IMR-90 (cell line): ENCODE measurements around the gene SFT2D3. TPM values are rescaled to one million over a fixed set of nuclear protein-coding genes. Genes with fewer than 3 reads are reported as not detected.

Experiments
- ATAC-seq: fragments of 200-7000 bp; cut with Tn5 transposase; 2 replicates; pipeline ENCODE4 v1.9.1; 2020; ENCODE audit warnings: low read depth, mild to moderate bottlenecking, moderate library complexity
- BruUV-seq: library from RNA; stranded (reverse); fragments of 400-500 nt; replicated peaks from 2 replicates; lab custom pipeline; 2021; lab: Mats Ljungman, UMichigan
- CTCF ChIA-PET: fragments of 300-600 bp; formaldehyde crosslinking; extraction: SDS; loops from one replicate; lab custom pipeline; 2021; ENCODE audit warnings: antibody characterized with exemption; lab: Yijun Ruan, JAX
- POLR2A ChIA-PET: fragments of 300-600 bp; sonication (Branson Sonifier 250); formaldehyde crosslinking; loops from one replicate; lab custom pipeline; 2022; ENCODE audit warnings: antibody characterized with exemption; ENCODE audit not compliant: unreplicated experiment; lab: Charles Lee
- DNase-seq: peaks from one replicate; pipeline ENCODE4 v3.0.0; 2013
- H2AFZ ChIP-seq: replicated peaks from 2 replicates; pipeline ENCODE3; 2013; ENCODE audit warnings: low read length, mild to moderate bottlenecking; ENCODE audit not compliant: poor library complexity
- H2AK5ac ChIP-seq: 2 replicates; pipeline ENCODE4 v1.6.1; 2013; ENCODE audit warnings: low read depth, low read length, inconsistent platforms
- H2AK9ac ChIP-seq: replicated peaks from 2 replicates; pipeline ENCODE3; 2013; ENCODE audit warnings: mild to moderate bottlenecking, low read depth, low read length, moderate library complexity; ENCODE audit not compliant: poor library complexity
- H2BK120ac ChIP-seq: 2 replicates; pipeline ENCODE4 v1.6.1; 2013; ENCODE audit warnings: low read depth, low read length, inconsistent platforms
- H2BK15ac ChIP-seq: 3 replicates; pipeline ENCODE4 v1.6.1; 2013; ENCODE audit warnings: low read depth, low read length, inconsistent platforms
- H2BK20ac ChIP-seq: 2 replicates; pipeline ENCODE4 v1.6.1; 2013; ENCODE audit warnings: low read depth, mild to moderate bottlenecking, inconsistent platforms, low read length, moderate library complexity
- H2BK5ac ChIP-seq: 2 replicates; pipeline ENCODE4 v1.6.1; 2013; ENCODE audit warnings: mild to moderate bottlenecking, low read depth, low read length, inconsistent platforms; ENCODE audit not compliant: poor library complexity, severe bottlenecking
- H3K14ac ChIP-seq: replicated peaks from 2 replicates; pipeline ENCODE4 v1.6.1; 2013; ENCODE audit warnings: low read depth, low read length, inconsistent platforms
- H3K18ac ChIP-seq: 2 replicates; pipeline ENCODE4 v1.6.1; 2013; ENCODE audit warnings: low read depth, low read length, control low read depth
- H3K23ac ChIP-seq: 2 replicates; pipeline ENCODE4 v1.6.1; 2013; ENCODE audit warnings: low read depth, low read length, inconsistent platforms
- H3K27ac ChIP-seq: 2 replicates; pipeline ENCODE4 v1.5.1; 2013; ENCODE audit warnings: mild to moderate bottlenecking, control low read depth, low read length; ENCODE audit not compliant: insufficient read depth
- H3K27me3 ChIP-seq: 2 replicates; pipeline ENCODE4 v1.6.1; 2013; ENCODE audit warnings: low read length; ENCODE audit not compliant: control insufficient read depth, insufficient read depth
- H3K36me3 ChIP-seq: 2 replicates; pipeline ENCODE4 v1.6.1; 2013; ENCODE audit warnings: low read length, mixed read lengths; ENCODE audit not compliant: control insufficient read depth, insufficient read depth
- H3K4ac ChIP-seq: 2 replicates; pipeline ENCODE4 v1.6.1; 2013; ENCODE audit warnings: low read depth, low read length, inconsistent platforms
- H3K4me1 ChIP-seq: 2 replicates; pipeline ENCODE4 v1.6.1; 2013; ENCODE audit warnings: low read length, mixed read lengths; ENCODE audit not compliant: control insufficient read depth, insufficient read depth
- H3K4me2 ChIP-seq: 2 replicates; pipeline ENCODE4 v1.6.1; 2013; ENCODE audit warnings: low read depth, mild to moderate bottlenecking, control low read depth, low read length, moderate library complexity
- H3K4me3 ChIP-seq: 2 replicates; pipeline ENCODE4 v1.5.1; 2013; ENCODE audit warnings: low read depth, mild to moderate bottlenecking, control low read depth, low read length, moderate library complexity; ENCODE audit not compliant: insufficient read depth
- H3K56ac ChIP-seq: 2 replicates; pipeline ENCODE4 v1.6.1; 2013; ENCODE audit warnings: low read length, inconsistent platforms; ENCODE audit not compliant: insufficient read depth; ENCODE audit errors: extremely low read depth
- H3K79me1 ChIP-seq, 2 experiments: 2 replicates each; pipeline ENCODE4 v1.6.1; 2013; ENCODE audit warnings: low read length in 2 of 2, inconsistent platforms in 1 of 2, low read depth in 1 of 2
- H3K9ac ChIP-seq: 2 replicates; pipeline ENCODE4 v1.6.1; 2013; ENCODE audit warnings: low read depth, low read length, control low read depth
- H3K9me1 ChIP-seq: 2 replicates; pipeline ENCODE4 v1.6.1; 2013; ENCODE audit warnings: low read length, inconsistent platforms; ENCODE audit not compliant: insufficient read depth
- H3K9me3 ChIP-seq: 2 replicates; pipeline ENCODE4 v1.6.1; 2013; ENCODE audit warnings: low read length; ENCODE audit not compliant: control insufficient read depth, insufficient read depth
- H4K20me1 ChIP-seq: 2 replicates; pipeline ENCODE4 v1.6.1; 2013; ENCODE audit warnings: low read length, inconsistent platforms; ENCODE audit not compliant: insufficient read depth
- H4K5ac ChIP-seq: 2 replicates; pipeline ENCODE4 v1.6.1; 2013; ENCODE audit warnings: mild to moderate bottlenecking, low read depth, low read length, control low read depth
- H4K8ac ChIP-seq, 2 experiments: 2 replicates each; pipeline ENCODE4 v1.6.1; 2013; ENCODE audit warnings: low read depth in 2 of 2, low read length in 2 of 2, control low read depth in 1 of 2, inconsistent platforms in 1 of 2
- H4K91ac ChIP-seq: 2 replicates; pipeline ENCODE4 v1.6.1; 2013; ENCODE audit warnings: low read depth, low read length, inconsistent platforms; ENCODE audit not compliant: insufficient read depth
- CEBPB ChIP-seq: IDR thresholded peaks from 2 replicates; pipeline ENCODE4 v1.6.1; 2012; ENCODE audit warnings: low read depth, low read length, improper control_type of control experiment
- CHD1 ChIP-seq: IDR thresholded peaks from 2 replicates; pipeline ENCODE4 v1.6.1; 2012; ENCODE audit warnings: low read depth, low read length, improper control_type of control experiment
- RFX5 ChIP-seq: IDR thresholded peaks from 2 replicates; pipeline ENCODE4 v1.8.0; 2012; ENCODE audit warnings: low read depth, mild to moderate bottlenecking, low read length, moderate library complexity
- SMC3 ChIP-seq: fragments of 150-350 bp; IDR thresholded peaks from 2 replicates; pipeline ENCODE4 v1.6.1; 2016; ENCODE audit warnings: low read depth, mild to moderate bottlenecking, antibody characterized with exemption, low read length, moderate library complexity
- WGBS, 2 experiments: methylation state at CpG; one replicate each; pipeline versions ENCODE4 v1.1.5 to v1.1.7; 2013; ENCODE audit warnings: missing lambda C conversion rate in 2 of 2; ENCODE audit not compliant: insufficient read length in 1 of 2; ENCODE audit errors: extremely low coverage in 2 of 2; 5-methylcytosine and 5-hydroxymethylcytosine counted together
- dilution Hi-C: fragments of 300-500 bp; cut with HindIII; formaldehyde crosslinking; loops from one replicate; pipeline ENCODE4 v1.14.3; 2018; ENCODE audit warnings: low sequenced_read_pairs; ENCODE audit not compliant: unreplicated experiment
- in situ Hi-C: fragments of 300-500 bp; cut with MboI; formaldehyde crosslinking; loops from 3 replicates; pipeline ENCODE4 v1.14.3; 2019; ENCODE audit warnings: low sequenced_read_pairs, inconsistent platforms, mixed read lengths
- intact Hi-C: fragments of 100-400 bp; cut with micrococcal nuclease; formaldehyde crosslinking; loops from 2 replicates; pipeline ENCODE4 v1.10.0; 2022
- polyA plus RNA-seq, 3 experiments: library from polyadenylated mRNA; depleted of rRNA; stranded (reverse); fragments of >200 nt; gene quantifications; 2 replicates each; pipeline ENCODE4 v1.2.3, GENCODE V29; 2012; ENCODE audit warnings: low replicate concordance in 1 of 3
- total RNA-seq: library from RNA; depleted of rRNA; stranded (reverse); fragments of >200 nt; gene quantifications from 2 replicates; pipeline ENCODE4 v1.2.3, GENCODE V29; 2012

SFT2D3 gene
- total and polyA plus RNA-seq, 2 of the 4 experiments (the other 2 are of a cell fraction): 2.5 to 3.1 TPM

DNA sequence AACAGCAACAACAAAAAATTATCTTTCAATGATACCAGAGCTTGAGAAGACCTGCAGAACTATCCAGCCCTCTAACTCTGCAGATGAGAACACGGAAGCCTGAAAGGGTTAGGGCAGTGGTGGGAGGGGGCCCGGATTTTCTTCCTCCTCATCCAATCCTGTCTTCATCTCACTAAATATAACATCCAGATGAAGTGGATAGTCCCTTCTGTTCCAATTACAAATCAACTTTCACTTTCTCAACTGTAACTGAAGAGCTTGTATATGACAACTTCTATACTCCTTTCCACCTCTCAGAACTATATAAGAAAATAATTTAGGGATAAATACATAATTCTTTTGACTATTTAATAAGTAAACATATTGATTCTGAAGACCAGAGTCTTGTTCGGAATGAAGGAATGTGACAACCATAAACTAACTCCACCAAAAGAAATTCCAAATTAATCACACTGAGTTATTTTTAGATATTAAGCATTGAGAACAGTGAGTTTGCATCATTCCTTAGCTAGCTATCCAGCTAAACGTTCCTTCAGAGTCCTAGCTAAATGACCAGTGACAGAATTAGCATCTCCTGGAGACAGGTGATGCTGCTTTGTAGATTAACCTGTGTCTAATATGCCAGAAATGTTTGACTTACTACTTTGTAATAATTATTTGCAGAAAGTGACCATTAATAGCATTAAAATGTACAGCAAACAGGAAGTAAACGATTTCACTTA is 32.7 kb downstream of the SFT2D3 start:
- no peak overlapping the region for H2AFZ ChIP-seq
- 0 out of 2 replicates have a peak overlapping the region, but pooled peaks have one; percentile 63 for H3K23ac ChIP-seq
- 0 out of 2 replicates have a peak overlapping the region, but pooled peaks have one; percentile 24 for H3K18ac ChIP-seq
- H3K4me2 ChIP-seq: peak overlapping the region; percentile 74
- no TSS peak for BruUV-seq
- no peak overlapping the region for H2BK15ac ChIP-seq
- H3K27ac ChIP-seq: peak overlapping the region; percentile 45; the same call in 1 of the 2 replicates
- peak; percentile 76 for ATAC-seq
- POLR2A ChIA-PET: no interaction called here
- peak overlapping the region in 1 of 2 experiments; percentile 4; a peak in 1 of 4 replicates for H4K8ac ChIP-seq
- no peaks in the 10 kb centered on the region for H3K27me3 ChIP-seq
- peak overlapping the region; percentile 69; the same call in 1 of the 2 replicates for H2BK20ac ChIP-seq
- WGBS, 2 experiments: no CpG with 5 or more reads among the region's 5 CpGs
- TF ChIP-seq CHD1 (no peak), CEBPB (peak; percentile 66; the same call in 1 of the 2 replicates), RFX5 (peak; percentile 74), SMC3 (no peak)
- DNase-seq: peak; percentile 21
- no peak overlapping the region for H3K9ac ChIP-seq
- H2BK120ac ChIP-seq: peak overlapping the region; percentile 45; the same call in 1 of the 2 replicates
- no peak overlapping the region for H2AK5ac ChIP-seq
- no peak overlapping the region for H3K4me3 ChIP-seq
- peak overlapping the region; percentile 41; the same call in 1 of the 2 replicates for H3K4ac ChIP-seq
- CTCF ChIA-PET: interaction anchor here (1.1 kb wide), 1 partner anchor 150 kb away, joined by 3 read pairs; no protein-coding TSS in a partner anchor
- peaks cover 5% of the 10 kb centered on the region for H3K9me1 ChIP-seq
- dilution Hi-C loops (no loop called here), in situ Hi-C loops (no loop called here), intact Hi-C loops (no loop called here)
- H3K4me1 ChIP-seq: peaks cover 5% of the 10 kb centered on the region; the same call in 1 of the 2 replicates
- H4K91ac ChIP-seq: no peak overlapping the region
- H4K20me1 ChIP-seq: no peaks in the 10 kb centered on the region
- no peak overlapping the region for H4K5ac ChIP-seq
- H2BK5ac ChIP-seq: no peak overlapping the region
- peaks cover 3 to 14% of the 10 kb centered on the region in 2 experiments; a peak in 2 of 4 replicates for H3K79me1 ChIP-seq
- H3K56ac ChIP-seq: no peak overlapping the region
- H3K14ac ChIP-seq: no peak overlapping the region; the same call in 1 of the 2 replicates
- no peaks in the 10 kb centered on the region for H3K9me3 ChIP-seq
- no peaks in the 10 kb centered on the region for H3K36me3 ChIP-seq
- no peak overlapping the region for H2AK9ac ChIP-seq
